HG03469 (cell line): ENCODE data around the gene GNG2.

Experiments used
- ATAC-seq: cut with Tn5 transposase; IDR thresholded peaks from one replicate; pipeline ENCODE4 v1.9.1; 2021; ENCODE audit warnings: mild to moderate bottlenecking, moderate library complexity, moderate number of reproducible peaks; ENCODE audit not compliant: unreplicated experiment

GNG2 gene

GRCh38 chr14:51855234-51855633, 5.2 kb upstream of the GNG2 start:
- ATAC-seq, result no peak

GRCh38 chr14:51856792-51857296, 3.6 kb upstream of the GNG2 start:
- ATAC-seq, result no peak

DNA sequence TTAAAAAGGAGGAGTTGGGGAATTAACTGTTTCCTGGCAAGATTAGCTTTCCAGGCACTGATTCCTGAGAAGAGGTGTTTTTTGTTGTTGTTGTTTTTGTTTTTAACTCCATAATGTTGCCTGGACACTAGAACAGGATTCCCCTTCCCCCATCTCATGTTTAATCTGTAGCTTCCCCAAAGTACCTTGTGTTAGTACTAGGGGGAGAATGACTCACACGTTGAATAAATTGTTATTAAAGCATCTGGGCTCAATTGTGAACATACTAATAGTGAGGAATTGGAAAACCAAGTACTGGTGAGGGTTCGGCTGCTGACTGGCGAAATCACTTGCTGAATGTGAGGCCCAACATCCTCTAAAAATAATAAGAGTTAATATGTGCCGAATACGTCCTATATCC, 1.3 kb upstream of the GNG2 start:
- ATAC-seq, result no peak

DNA sequence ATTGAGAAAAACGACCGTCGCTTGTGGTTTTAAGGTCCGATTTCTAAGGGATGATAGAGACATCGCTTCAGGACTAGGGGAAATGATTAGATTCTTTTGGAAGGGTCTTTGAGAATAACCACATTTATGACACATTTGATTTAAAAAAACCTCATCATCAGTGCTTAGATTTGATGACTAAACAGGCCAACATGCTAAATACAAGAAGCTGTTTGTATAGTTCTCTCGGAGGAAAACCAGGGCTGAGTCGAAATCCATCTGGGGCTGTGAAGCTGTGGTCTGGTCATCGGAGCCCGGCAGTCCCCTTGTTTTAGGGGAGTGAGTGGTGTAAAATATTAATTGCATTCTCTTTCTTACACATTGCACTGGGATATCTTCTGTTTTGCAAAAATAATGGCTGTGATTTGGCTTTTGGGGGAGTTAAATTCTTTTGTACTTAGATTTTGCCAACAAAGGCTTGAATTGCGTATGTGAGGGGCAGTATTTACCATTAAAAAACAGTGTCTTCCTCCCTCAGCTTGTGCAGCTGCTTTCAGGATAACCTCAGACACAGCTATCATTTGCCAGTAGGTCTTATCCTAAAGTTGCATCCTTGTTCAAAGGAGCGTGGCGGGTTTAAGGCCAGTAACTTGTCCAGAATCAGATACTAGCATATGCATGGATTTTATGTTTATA, 550 bp downstream of the GNG2 start:
- ATAC-seq, result no peak

GRCh38 chr14:51862176-51862796, 1.9 kb downstream of the GNG2 start:
- ATAC-seq, result no peak

DNA sequence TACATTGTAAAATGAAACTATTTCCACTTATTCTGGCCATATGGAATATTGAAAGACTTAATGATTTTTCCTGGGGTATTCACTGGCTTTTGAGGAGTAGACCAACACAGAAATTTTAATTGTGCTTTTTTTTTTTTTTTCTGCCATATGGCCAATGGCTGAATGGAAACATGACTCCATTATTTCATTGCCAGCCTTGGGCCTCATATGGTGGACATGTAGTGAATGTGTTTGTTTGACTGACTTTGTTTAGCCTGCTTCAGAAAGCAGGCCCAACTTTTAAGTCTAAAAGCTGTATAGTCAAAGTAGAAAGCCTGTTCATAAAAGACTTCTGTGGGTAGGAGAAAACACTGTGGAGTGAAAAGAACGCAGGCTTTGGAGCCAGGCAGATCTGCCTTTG, 2.4 kb downstream of the GNG2 start:
- no peak for ATAC-seq

- ATAC-seq, result no peak
Observed at GRCh38 chr14:51865953-51866747, 5.7 kb downstream of the GNG2 start.

- no peak for ATAC-seq
Observed at GRCh38 chr14:51867741-51868140, 7.3 kb downstream of the GNG2 start.

DNA sequence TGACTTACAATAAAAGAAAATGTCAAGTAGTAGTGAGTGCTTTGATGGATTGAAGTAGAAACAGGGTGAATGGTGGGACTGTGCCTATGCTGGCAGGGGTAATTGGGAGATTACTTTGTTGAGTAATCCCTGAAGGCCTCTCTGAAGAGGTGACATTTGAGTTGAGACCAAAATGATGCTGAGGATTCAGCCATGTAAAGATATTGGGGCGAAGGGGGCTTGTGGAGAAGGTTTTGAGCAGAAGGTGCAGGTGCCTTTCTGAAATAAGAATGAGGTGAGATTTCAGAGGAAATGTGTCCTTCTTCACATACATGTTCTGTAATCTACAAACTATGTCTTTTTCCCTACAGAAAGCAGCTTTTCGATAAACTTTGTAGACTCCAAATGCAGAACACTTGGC, 8.0 kb downstream of the GNG2 start:
- ATAC-seq, result no peak

GRCh38 chr14:51869411-51870100, 9.1 kb downstream of the GNG2 start:
- ATAC-seq, result no peak

DNA sequence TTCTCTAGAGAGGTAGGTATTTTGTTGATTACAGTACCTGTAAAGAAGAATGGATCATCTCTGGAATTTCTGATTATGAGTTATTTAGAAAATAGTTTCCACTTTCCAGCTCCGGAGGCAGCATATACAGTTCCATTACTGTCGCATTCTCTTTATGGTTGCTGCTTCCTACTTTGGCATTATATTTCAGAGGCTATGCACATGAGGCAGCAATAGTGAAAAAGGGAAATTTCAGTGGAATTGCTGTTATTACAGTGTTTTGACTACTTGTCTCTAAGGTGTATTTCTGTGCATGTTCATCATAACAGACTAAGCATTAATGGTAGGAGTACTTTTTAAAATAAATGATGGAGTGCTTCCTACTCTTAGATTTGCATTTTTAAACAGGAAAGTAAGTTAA, 10.2 kb downstream of the GNG2 start:
- no peak for ATAC-seq

DNA sequence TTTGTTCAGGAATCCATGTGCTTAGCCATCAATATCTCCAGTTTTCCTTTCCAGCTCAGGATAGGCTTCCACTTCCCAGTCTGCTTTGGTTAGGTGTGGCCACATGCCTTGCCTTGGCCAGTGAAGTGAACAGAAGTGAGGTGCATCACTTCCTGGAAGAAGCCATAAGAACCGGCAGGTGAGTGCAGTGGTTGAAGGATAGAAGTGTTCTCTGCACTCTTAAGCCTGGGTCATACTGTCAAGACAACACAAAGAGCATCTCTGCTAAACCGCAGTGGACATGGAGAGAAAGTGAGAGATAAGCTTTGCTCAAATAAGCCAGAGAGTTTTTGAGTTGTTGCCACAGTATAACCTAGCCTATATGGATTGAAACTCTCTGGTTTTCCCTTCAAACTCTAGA, 11.4 kb downstream of the GNG2 start:
- ATAC-seq, result no peak

DNA sequence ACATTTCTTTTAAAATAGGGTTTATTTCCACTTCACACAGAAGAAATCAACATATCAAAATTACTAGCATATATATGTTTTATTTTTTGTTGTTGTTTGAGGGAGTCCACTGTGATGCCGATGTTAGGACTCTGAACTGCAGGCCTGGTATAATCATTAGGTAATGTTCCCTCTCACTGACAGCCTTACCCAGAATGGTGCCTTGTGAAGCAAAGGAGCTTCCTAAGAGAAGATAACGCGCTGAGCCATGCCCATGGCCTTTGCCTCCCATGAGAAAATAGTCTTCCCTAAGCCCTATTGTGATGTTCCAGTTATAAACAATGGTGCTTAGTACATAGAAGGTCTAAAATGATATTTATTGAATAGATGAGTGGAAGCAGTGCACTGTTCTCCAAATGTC, 12.0 kb downstream of the GNG2 start:
- ATAC-seq, result no peak

- ATAC-seq, result peak; percentile 91
Observed at GRCh38 chr14:51873221-51873893, 12.9 kb downstream of the GNG2 start.

GRCh38 chr14:51877810-51878209, 17.4 kb downstream of the GNG2 start:
- no peak for ATAC-seq

DNA sequence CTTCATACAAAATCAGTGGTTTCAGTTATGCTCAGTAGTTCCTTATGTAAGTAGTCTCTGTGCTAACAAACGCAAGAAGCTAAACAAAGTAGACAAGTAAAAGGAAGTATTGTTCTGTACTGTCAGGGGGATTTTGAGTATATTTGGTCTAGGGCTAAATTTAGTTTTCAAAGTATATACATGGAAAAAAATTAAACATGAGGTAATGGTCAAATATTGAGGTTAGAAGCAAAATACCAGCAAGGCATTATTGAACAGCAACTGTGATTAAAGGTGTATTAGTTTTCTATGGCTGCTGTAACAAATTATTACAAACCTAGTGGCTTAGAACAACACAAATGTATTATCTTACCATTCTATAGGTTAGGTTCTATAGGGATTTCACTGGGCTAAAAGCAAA, 18.8 kb downstream of the GNG2 start:
- no peak for ATAC-seq

- ATAC-seq, result no peak
Observed at GRCh38 chr14:51880835-51881580, 20.6 kb downstream of the GNG2 start.

- no peak for ATAC-seq
Observed at GRCh38 chr14:51881636-51882035, 21.2 kb downstream of the GNG2 start.

DNA sequence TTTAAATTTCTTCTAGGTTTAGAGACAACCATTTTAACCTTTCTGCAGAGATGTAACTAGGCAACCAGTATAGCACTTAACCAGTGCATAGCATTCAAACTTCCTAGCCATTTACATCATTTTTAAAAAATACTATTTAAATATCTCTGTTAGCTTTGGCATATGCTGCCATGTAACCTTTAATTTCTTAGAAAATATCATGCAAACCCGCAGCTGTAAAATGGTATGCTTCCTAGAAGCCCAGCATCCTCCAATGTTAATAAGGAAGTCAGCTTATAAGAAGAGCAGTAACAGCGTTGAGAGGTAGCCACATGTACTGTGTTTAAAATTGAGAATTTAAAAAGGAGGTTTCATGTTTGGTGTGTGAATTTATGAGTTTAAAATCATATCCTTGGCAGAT, 22.8 kb downstream of the GNG2 start:
- no peak for ATAC-seq
